Stimulated activated CD4-positive, alpha-beta T cell treated with anti-CD3 and anti-CD28 coated beads, Interleukin-4, amount 100 ng/mL, for 48 hours (primary cell): ENCODE data around the gene GLIS2.
"Not testable (repeated sequence)": the region's sequence is repeated elsewhere in the genome, so short reads cannot be mapped to it uniquely, and the experiment has no call there.

Experiments
- DNase-seq, 2 donors: peaks; one replicate each; pipeline ENCODE4 v3.0.0-alpha.2; 2020; ENCODE audit warnings: low read depth in 2 of 2

Gene GLIS2

DNA sequence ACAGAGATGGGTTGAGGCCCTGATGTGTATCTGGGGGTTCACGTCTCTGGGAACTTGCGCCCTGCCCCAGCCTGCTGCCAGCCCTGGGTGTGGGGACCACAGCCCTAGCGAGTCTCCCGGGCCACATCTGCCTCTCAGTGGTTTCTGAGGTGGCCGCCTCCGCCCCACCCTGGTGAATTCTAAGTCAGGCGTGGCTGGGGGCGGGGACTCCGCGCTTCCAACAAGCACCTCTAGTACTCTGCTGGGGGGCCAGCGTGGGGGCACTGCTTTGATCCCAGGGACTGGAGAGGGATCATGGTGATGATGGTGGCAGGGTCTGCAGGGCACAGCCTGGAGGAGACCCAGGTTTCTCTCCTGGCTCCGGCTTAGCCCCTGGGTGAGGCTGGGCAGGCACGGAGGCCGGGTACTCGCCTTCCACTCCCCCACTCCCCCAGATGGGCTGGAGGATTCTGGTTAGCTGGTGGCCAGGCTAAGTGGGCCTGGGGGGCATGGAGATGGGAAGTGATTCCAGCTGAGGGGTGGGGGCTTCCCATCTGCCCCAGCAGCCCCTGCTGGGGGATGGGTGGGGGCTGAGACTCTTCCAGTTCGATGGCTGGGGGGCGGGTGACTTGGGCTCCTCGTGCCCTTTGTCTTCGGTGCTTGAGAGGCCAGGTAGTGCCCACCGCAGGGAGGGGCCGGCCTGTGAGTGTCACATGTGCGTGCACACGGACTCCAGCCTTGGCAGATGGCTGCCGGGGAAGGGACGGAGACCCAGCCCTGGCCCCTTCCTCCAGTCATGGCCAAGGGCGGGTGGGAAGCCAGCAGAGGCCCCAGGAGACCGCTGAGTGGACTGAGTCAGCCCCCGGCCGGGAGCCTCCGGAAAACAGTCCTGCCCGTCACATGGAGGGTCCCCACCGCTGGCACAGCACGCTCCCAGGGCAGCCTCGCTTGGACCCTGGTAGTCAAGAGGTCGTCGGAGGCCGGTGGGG lies 3.9 kb downstream of the GLIS2 start:
- DNase-seq, result peak in 1 of 2 donors; percentile 57

DNA sequence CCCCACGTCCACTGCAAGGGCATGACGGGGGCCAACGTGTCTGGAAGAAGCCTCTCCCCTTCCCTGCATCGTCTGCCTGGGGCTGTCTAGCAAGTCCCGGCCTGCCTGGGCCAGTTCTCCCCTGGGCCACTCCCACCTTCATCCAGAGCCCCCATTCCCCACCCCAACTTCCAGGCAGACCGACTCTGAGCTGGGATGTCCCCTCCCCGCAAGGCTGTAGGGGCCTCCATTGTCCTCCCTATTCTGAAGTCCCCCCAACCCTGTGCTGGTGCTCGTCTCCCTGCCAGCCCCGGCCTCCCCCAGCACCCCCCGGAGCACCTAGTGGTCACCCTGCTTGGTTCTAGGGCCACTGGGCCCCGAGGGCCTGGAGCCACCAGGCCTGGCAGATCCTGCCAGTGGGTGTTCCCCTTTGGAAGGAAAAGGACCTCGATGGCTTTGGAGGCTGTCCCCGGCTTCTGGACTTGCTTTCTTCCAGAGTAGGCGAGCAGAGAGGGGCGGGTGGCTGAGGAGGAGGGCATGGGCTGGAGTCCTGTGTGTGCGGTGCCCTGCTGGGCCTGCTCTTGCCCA lies 4.8 kb downstream of the GLIS2 start:
- DNase-seq, result no peak

DNA sequence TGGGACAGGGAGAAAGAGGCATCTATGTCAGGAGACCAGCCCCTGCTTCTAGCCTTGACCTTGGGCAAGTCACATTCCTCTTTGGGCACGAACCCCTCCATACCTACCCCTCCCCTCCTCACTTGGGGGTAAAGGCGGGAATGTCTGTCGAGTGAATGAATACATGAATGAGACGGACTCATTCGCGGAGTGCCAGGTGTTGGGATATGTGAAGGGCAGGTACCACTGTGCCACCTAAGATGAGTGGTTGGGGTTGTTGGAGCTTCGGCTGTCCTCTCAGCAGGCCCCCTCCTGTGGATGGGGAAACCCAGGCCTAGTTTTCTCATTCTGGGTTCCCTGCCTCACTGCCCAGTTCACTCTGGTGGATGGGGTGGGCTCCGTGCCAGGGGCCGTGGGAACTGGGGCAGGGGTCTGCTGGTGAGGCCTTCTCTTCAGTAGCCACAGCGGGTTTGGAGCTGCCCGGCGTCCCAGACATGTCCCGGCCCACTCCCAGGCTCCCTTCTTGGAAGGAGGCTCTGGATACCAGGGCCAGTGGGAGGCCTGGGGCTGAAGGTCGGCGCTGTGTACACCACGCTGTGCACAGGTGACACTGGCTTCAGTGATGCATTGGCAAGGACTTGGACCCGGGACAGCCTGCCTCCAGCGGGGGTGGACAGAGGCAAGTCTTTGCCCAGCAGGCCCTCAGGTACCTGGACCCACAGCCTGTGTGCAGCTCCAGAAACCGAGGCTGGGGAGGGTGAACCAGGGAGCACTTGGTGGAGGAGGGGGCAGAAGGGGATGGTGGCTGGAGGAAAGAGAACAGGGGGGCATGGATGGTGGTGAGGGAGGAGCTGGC lies 5.6 kb downstream of the GLIS2 start:
- no peak for DNase-seq

DNA sequence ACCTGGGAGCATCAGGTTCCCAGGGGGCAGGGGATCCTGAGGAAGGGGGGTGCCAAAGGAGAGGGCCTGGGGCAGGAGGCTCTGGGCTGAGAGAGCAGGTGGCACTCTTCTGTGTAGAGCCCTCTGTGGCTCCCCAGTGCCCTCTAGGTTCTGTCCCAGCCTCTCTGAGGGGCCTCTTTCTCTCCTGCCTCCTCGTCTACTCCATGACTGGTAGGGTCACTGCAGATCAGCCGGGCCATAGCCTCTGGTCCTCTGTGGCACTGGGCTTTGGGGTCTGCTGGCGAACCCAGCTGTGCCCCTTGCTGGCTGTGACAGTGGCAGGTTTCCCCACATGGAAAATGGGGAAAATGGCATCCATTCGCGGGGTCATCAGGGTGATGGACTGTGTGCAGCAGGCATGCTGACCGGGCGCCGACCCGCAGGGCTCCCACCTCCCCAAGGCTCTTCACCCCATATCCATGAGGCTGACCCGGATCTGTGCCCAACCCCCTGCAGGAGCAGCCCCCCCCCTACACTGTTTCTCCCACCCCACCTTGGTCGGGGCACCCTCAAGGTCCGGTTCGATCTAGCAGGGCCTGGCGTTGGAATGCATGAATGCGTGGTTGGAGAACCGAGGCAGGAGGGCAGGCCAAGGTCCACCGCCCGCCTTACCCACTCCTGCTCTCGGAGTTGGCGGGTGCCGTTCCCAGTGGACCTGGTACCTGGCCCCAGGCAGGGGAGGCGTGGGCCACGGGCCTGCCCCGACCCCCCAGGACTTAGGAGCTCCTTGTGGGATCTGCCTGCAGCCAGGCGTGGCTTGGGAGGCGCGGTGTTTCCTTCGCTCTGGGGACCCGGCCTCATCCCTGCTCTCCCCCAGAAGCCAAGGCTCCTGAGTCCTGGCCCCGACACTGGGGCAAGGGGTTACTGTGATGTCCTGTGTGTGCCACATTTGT lies 6.5 kb downstream of the GLIS2 start:
- DNase-seq, result no peak

DNA sequence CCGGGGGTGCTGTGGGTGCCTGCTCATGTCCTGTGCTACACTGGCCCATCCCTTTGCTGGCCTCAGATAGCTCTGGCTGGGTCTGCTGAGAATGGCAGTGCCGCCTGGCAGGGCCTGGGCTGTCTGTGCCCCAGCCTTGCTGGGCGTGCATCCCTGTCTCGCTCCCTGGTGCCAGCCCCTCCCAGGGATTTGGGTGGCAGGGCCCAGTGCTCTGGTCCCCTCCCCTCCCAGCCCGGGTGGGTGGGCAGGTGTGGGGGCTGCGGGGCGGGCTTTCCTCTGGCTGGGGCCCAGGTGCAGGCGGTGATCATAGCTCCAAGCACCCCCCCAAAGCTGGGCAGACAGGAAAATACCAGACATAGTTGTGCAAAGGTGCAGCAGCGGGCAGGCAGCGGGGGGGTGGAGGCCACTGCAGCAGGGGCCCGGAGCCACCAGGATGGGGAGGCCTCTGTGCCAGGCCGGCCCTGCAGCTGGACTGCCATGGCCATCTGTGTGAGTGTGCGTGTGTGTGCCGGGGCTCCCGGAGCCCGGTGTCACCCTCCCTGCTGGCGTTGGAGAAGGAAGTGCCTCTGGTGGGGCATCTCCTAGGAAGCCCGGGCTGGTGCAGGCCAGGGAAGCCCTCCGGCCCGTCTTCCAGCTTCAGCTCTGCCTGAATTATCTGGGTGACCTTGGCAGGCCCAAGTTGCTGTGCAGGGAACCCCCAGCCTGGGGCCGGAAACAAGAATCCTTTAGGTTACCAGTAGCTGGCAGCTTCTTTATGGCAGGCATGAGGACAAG lies 7.4 kb downstream of the GLIS2 start:
- DNase-seq, result no peak

DNA sequence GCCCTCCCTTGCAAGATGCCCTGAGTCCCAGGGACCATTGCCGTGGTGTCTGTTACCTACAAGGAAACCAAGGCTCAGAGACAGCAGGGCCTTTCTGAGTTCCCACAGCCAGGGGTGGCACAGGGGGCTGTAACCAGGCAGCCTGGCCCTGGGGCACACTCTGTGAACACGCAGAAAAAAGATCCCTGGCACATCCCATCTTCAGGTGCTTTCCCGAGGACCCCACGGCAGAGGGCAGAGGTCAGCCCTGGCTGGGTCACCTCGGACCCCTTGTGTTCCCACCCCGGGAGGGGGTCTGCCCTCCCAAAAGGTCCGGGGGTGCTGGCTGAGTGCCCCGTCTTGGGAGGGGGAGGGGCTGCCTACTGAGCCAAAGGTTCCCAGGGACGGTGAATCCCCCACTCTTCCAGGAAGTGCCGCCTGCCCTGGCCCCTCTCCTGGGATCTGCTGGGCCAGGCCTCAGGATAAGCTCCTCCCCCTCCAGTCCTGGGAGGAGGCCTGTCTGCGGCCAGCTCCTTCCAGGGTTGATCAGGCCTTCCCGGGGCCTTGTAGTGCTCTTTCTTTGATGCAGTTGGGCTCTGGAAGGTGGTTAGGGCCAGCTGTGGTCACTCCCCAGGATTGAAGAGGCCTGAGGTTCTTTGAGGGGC lies 8.1 kb downstream of the GLIS2 start:
- no peak for DNase-seq

DNA sequence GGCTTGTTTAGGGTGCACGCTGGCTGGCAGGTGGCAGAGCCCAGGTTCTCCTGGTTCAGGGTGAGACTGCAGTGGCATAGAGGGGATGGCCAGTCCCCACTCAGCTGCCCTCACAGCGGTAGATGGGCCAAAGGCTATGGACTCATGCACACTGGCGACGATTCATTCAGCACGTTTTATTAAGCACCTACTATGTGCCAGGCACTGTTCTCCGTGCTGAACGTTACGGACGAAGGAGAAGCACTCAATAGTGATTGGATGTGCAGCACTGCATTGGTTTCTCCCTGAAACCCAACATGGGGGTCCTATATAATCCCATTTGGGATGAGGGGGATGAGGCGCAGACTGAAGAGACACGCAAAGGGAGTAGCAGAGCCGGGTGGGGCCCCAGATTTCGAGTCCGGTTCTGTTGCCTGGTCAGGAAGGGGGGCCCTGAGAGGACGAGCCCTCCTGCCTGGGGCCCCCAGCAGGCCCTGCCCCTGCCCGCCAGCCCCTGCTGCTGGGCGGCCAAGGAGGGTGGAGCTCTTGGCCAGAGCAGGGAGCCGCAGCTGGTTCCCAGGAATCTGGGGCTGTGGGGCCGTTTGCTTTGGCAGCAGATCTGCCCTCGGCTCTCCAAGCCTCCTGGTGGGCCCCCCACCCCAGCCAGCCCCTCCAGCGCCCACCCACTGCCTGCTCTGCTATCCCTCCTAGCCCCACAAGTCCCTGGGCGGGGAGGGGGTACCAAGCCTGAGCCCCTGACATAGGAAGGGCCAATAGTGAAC lies 8.8 kb downstream of the GLIS2 start:
- DNase-seq, result no peak

DNA sequence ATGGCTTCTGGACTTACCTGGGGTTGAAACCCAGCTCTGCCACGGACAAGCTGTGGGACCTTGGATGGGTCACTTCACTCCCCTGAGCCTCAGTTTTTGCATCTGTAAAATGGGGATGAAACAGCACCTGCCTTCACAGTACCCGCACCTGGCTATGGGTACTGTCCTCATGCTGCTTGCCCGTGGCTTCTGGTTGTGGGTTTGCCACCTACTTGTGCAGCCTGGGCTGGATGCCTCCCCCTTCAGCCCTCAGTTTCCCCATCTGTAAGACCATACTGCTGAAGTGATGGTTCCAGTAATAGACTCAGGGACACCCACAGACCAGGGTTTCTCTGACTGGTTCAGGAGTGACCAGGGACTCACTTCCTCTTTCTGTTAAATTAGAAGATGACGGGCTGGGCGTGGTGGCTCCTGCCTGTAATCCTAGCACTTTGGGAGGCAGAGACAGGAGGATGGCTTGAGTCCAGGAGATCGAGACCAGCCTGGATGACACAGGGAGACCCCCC lies 9.4 kb downstream of the GLIS2 start:
- DNase-seq, result no peak

DNA sequence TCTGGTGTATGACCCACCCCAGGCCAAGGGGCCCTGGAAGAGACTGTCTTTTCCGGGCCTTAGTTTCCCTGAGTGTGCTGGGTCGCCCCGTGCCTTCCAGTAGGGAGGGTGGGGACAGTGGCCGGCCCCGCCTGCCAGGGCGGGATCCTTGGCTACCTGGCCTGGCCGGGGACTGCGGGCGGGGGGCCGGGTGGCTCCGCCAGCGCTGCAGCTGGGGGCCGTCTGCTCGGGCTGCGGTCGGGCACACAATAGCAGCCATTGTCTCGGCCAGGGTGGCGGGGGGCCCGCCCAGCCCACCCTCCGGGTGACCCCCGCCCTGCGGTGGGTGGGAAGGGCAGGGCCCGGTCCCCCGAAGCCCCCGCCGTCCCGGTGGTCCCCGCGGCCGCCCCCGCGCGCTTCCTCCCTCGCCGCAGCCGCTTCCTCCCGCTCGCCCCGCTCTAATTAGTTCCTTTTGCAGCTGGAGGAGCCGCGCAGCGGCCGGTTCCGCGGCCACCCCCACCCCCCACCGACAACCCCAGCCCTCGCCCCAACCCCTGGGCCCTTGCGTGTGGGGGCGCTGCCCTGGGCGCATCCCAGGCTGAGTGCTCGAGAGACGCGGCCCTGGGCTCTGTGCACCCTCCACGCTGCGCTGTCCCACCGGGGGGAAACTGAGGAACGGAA lies 11.6 kb downstream of the GLIS2 start:
- DNase-seq, result no peak

DNA sequence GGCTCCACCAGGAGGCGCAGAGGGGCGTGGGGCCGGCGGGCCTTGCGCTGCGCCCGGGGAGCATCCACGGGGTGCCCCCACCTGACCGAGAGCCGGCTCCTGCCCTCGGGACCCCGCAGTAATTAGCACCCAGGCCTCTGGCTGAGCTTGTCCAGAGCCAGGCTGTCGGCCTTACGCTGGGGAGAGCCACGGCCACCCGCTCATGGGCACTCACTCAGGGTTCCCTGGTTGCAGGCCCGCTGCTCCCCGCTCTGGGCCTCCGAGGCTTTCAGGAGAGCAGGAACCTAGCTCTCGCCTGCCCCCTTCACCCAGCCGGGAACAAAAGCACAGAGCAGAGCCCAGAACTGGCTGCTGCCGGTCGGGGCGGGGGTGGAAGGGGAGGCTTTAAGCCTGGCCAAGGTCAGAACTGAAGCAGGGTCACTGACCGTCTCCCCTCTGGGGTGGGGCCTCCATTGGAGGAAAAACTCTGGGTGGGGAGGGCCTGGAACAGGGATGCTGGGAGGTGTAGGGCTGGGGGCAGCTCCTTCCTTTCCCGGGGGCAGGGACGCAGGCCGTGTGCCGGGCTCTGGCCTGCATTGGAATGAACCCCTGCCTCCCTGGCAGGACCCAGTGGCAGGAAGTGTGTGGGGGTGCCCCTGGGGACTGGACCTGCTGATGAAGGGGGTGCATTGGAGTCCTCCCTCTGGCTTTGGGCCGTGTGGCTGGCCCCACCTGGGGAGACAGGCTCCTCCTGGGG lies 12.3 kb downstream of the GLIS2 start:
- DNase-seq, result peak; percentile 46 to 57

DNA sequence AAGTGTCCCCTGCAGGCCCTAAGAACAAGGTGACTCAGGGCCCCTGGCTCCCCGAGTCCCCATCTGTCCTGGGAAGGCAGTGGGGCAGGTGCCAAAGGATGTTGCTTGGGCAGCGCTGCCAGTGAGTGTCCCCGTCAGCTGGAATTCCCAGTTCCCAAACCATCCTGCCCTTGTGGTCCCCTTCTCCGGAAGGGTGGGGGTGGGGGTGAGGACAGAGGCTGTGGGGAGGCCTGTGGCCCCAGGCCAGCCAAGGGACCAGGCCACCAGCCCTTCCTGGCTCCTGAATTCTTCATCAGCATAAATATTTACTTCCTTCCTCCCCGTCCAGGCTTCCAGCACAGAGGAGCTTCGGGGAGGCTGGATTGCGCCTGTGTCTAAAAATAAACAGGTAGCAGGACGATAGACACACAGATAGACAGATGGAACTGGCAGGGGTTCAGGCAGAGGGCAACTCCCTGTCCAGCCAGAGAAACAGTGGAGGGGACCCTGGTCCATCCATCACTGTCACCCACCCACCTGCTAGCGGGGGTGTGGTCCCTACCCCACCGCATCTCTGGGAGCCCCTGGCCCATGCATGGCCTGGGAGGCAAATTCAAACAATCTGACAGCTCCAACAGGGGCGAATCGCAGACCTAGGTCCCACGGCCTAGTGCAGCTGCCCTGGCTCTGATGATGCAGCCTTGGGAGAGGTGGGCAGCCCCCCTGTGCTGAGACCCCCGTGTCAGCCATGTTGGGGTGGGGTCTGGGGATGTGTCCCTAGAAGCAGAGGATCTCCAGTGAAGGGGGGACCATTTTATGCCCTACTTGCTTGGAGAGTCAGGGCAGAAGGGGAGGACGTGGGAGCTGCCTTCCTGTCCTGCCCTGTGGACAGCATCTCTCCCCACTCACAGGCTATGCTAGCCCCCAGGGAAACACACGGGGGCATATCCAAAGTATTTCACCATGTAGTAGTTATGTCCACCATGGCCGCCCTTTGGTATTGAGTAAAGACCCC lies 13.2 kb downstream of the GLIS2 start:
- no peak for DNase-seq

DNA sequence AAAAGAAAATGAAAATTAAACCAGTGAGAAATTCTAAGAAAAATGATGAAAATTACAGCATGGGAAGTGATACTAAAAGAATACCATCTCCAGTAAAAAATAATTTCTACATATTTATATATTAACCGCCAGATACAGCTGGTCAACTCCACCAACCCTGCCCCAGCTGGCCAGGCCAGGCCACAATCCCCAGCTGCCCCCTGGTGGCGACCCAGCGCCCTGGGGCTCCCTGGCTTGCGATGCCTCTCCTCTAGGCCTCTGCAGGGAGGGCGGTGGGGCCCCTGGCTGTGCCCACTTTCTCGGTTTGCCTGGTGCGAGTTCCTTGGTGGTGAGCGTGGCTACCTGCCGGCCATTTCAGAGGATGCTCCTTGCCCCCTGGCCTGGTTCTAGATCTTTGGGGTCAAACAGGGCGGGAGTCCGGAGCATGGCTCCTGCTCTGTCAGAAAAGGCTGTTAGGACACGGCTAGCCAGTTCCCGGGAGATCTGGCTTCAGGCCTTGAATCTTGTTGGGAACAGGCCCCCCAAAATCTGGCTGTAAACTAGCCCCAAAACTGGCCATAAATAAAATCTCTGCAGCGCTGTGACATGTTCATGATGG lies 14.5 kb downstream of the GLIS2 start:
- DNase-seq, result peak; percentile 66 to 77

DNA sequence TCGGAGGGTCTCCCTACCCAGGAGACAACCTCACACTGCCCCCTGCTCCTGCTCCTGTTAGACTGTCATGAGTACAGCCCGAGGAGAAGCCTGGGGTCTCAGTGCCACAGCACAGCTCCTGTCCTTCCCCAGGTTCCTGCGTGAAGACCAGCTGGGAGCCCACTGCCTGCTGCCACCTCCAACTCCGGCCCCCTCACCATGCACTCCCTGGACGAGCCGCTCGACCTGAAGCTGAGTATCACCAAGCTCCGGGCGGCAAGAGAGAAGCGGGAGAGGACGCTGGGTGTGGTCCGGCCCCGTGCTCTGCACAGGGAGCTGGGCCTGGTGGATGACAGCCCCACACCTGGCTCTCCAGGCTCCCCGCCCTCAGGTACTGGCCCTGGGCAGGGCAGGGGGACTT lies 16.2 kb downstream of the GLIS2 start:
- DNase-seq, result no peak

DNA sequence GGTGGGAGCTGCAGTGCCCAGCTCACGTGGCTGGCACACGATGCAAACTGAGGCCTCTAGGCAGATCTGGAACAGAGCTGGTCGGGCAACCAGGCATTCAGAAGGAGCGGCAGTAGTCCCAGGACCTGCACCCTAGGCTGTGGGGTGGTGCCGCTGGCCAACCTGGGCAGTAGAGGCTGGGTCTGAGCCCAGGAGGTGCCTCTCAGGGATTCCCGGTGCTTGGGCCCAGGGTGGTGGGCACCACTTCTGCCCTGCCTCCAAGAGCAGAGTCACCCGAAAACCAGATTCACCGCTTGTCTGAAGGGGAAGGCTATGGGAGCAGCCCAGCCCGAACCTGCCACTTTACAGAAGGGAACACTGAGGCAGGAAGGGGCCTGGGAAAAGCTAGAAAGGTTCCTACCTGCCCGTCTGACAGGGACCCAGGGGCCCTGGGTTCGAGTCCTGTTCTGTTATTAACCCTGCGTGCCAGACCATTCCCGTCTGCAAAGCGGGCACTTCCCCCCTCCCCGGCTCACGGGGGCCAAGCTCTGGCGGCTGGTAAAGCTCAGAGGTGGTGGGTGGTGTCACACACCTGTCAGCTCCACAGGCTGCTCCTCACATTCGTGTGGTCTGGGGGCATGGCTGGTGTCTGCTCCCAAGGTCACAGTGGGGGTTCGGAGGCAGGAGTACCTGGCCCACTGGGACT lies 16.9 kb downstream of the GLIS2 start:
- no peak for DNase-seq

DNA sequence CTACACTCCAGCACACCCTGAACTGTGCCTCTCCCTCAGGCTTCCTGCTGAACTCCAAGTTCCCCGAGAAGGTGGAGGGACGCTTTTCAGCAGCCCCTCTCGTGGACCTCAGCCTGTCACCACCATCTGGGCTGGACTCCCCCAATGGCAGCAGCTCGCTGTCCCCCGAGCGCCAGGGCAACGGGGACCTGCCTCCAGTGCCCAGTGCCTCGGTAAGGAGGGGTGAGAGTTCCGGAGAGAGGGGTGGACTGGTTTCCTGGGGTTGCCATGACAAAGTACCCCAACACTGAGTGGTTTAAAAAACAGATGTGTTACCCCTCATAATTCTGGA lies 17.4 kb downstream of the GLIS2 start:
- no peak for DNase-seq

DNA sequence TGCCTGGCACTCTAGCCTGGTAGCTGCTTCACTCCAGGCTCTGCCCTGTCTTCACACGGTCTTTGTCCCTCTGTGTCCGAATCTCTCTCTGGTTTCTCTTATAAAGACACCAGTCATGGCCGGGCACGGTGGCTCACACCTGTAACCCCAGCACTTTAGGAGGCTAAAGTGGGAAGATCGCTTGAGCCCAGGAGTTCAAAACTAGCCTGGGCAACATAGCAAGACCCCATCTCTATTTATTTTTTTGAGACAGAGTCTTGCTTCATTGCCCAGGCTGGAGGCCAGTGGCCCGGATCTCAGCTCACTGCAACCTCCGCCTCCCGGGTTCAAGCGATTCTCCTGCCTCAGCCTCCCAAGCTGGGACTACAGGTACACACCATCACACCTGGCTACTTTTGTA lies 17.8 kb downstream of the GLIS2 start:
- not testable (repeated sequence) for DNase-seq
